KMS-11 (cell line): Measurements from ENCODE around the gene PFDN1.

Experiments used
- H2AFZ ChIP-seq: fragments of 200-600 bp; sonication (generic); 2 replicates; pipeline ENCODE4 v1.6.1; 2016; ENCODE audit warnings: antibody characterized with exemption, mixed run types, low read depth
- H3K27ac ChIP-seq: fragments of 200-600 bp; sonication (generic); 2 replicates; pipeline ENCODE4 v1.6.1; 2016; ENCODE audit warnings: mild to moderate bottlenecking, mixed run types
- H3K27me3 ChIP-seq: fragments of 200-600 bp; sonication (generic); 2 replicates; pipeline ENCODE4 v1.6.1; 2017; ENCODE audit warnings: mild to moderate bottlenecking, low read depth, mixed run types, moderate library complexity; ENCODE audit not compliant: insufficient read depth
- H3K36me3 ChIP-seq: fragments of 200-600 bp; sonication (generic); 2 replicates; pipeline ENCODE4 v1.6.1; 2017; ENCODE audit warnings: mild to moderate bottlenecking, mixed run types; ENCODE audit not compliant: insufficient read depth
- H3K4me1 ChIP-seq: fragments of 200-600 bp; sonication (generic); 2 replicates; pipeline ENCODE4 v1.6.1; 2016; ENCODE audit warnings: mild to moderate bottlenecking, low read depth, mixed run types; ENCODE audit not compliant: poor library complexity, severe bottlenecking
- H3K4me2 ChIP-seq: fragments of 200-600 bp; sonication (generic); 2 replicates; pipeline ENCODE4 v1.7.0; 2016; ENCODE audit warnings: mild to moderate bottlenecking, mixed run types
- H3K4me3 ChIP-seq: fragments of 200-600 bp; sonication (generic); IDR thresholded peaks from 2 replicates; pipeline ENCODE4 v1.6.1; 2017; ENCODE audit warnings: low read depth, low read length, mixed read lengths; ENCODE audit not compliant: insufficient read depth
- H3K79me2 ChIP-seq: fragments of 200-600 bp; sonication (generic); 2 replicates; pipeline ENCODE4 v1.6.1; 2016; ENCODE audit warnings: low read depth, mixed run types; ENCODE audit not compliant: insufficient read depth
- H3K9ac ChIP-seq: fragments of 200-600 bp; sonication (generic); 2 replicates; pipeline ENCODE4 v1.6.1; 2016; ENCODE audit warnings: mild to moderate bottlenecking, mixed run types
- H4K20me1 ChIP-seq: fragments of 200-600 bp; sonication (generic); 2 replicates; pipeline ENCODE4 v1.6.1; 2016; ENCODE audit warnings: mild to moderate bottlenecking, mixed run types; ENCODE audit not compliant: insufficient read depth
- CTCF ChIP-seq: fragments of 200-600 bp; sonication (generic); conservative IDR thresholded peaks from 2 replicates; pipeline ENCODE4 v1.6.1; 2017; ENCODE audit warnings: low read depth, mild to moderate bottlenecking, antibody characterized with exemption, low read length, moderate library complexity, mixed read lengths

PFDN1 gene

DNA sequence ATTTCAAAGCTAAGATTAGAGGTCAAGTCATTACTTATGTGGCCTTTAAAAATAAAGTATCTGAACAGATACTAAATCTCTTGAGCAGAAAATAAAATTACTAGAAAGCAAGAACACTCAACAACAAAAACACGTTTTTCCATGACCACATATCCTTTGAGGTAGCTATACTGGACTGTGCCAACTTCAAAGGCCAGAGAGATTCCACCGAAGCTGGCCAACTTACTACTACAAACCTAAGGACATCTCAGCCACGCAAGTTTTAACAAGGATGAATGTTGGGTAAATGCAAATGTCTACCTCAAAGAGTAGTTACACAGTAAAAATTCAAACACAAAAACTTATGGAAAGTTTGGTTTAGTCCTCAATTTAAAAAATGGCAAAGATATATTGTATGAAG is 18.9 kb downstream of the PFDN1 start:
- Histone ChIP-seq H3K27ac (no peak overlapping the region), H2AFZ (no peak overlapping the region), H3K4me1 (peaks cover 5% of the 10 kb centered on the region), H4K20me1 (no peaks in the 10 kb centered on the region), H3K9ac (no peak overlapping the region), H3K4me2 (no peak overlapping the region), H3K79me2 (0 out of 2 replicates have a peak, but pooled peaks cover 3% of the 10 kb centered on the region), H3K4me3 (no peak overlapping the region), H3K36me3 (no peaks in the 10 kb centered on the region), H3K27me3 (no peaks in the 10 kb centered on the region)
- TF ChIP-seq CTCF: no peak

- no peak overlapping the region for H3K9ac ChIP-seq
- H4K20me1 ChIP-seq: no peaks in the 10 kb centered on the region
- no peaks in the 10 kb centered on the region for H3K27me3 ChIP-seq
- no peak overlapping the region for H3K27ac ChIP-seq
- 0 out of 2 replicates have a peak, but pooled peaks cover 3% of the 10 kb centered on the region for H3K79me2 ChIP-seq
- no peak overlapping the region for H2AFZ ChIP-seq
- H3K4me1 ChIP-seq: peaks cover 5% of the 10 kb centered on the region
- no peak for TF ChIP-seq CTCF
- no peak overlapping the region for H3K4me3 ChIP-seq
- no peaks in the 10 kb centered on the region for H3K36me3 ChIP-seq
- no peak overlapping the region for H3K4me2 ChIP-seq
Observed at GRCh38 chr5:140282266-140282665, 20.6 kb downstream of the PFDN1 start.

DNA sequence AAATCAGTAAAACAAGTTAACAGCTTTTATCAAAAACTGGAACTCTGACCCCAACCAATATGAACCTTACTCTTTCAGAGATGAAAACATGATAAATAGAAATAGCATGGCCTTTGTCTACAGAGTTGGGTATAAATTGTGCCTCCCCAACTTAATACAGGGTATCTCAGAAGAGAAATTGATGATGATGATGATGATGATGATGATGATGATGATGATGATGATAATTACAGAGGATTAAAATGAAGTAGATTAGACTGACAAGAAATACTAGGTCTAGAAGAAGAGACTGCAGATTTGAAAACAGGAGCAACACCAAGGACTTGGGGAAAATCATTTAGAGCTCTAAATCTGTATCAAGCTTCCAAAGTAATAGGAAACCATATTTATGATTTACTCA is 27.1 kb downstream of the PFDN1 start:
- Histone ChIP-seq H3K27me3 (no peaks in the 10 kb centered on the region), H3K4me3 (no peak overlapping the region), H4K20me1 (no peaks in the 10 kb centered on the region), H3K79me2 (no peaks in the 10 kb centered on the region), H3K27ac (no peak overlapping the region), H3K4me1 (no peaks in the 10 kb centered on the region), H3K9ac (no peak overlapping the region), H2AFZ (no peak overlapping the region), H3K36me3 (no peaks in the 10 kb centered on the region), H3K4me2 (no peak overlapping the region)
- no peak for TF ChIP-seq CTCF

DNA sequence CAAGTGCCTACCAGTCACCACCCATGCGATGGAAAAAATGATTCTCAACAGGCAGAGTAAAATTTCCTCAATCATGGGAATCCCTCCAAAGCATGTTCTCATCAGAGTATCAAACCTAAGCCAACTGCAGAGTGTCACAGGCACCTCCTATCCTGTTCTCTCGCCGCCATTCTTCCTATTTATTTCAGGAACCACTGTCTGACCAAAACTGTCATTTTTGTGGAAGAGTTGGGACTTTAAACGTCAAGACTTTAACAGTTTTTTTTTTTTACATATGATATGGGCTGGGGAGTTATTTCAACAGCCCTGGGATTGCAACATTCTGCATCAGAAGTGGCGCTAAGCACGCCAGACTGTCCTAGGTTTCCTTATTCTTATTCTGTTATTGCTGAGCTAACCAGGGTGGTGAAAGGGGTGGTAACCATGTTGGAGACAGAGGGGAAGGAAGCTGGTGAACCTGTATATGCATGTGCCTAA is 29.5 kb downstream of the PFDN1 start:
- no peak overlapping the region for H3K4me2 ChIP-seq
- no peak overlapping the region for H3K9ac ChIP-seq
- peaks cover 6% of the 10 kb centered on the region for H3K4me1 ChIP-seq
- H3K27me3 ChIP-seq: no peaks in the 10 kb centered on the region
- no peaks in the 10 kb centered on the region for H3K36me3 ChIP-seq
- H3K27ac ChIP-seq: no peak overlapping the region
- H3K4me3 ChIP-seq: no peak overlapping the region
- no peaks in the 10 kb centered on the region for H3K79me2 ChIP-seq
- H4K20me1 ChIP-seq: no peaks in the 10 kb centered on the region
- H2AFZ ChIP-seq: no peak overlapping the region
- TF ChIP-seq CTCF: no peak
